HEK293 (cell line): ENCODE data around the gene GLTP.

Experiments
- BCL11A ChIP-seq: fragments of 450-650 bp; formaldehyde crosslinking; IDR thresholded peaks from 2 replicates; pipeline ENCODE4 v1.5.1; 2016; ENCODE audit warnings: low read depth, missing biosample characterization, missing genetic modification characterization
- EGR2 ChIP-seq: fragments of 450-650 bp; formaldehyde crosslinking; IDR thresholded peaks from 2 replicates; pipeline ENCODE4 v1.5.1; 2016; ENCODE audit warnings: low read depth, missing biosample characterization, missing genetic modification characterization
- KLF1 ChIP-seq: fragments of 450-650 bp; formaldehyde crosslinking; IDR thresholded peaks from 2 replicates; pipeline ENCODE4 v1.5.1; 2016; ENCODE audit warnings: missing biosample characterization, missing genetic modification characterization
- KLF16 ChIP-seq: fragments of 450-650 bp; formaldehyde crosslinking; IDR thresholded peaks from 2 replicates; pipeline ENCODE4 v1.5.1; 2017; ENCODE audit warnings: missing biosample characterization, missing genetic modification characterization
- KLF8 ChIP-seq: fragments of 450-650 bp; formaldehyde crosslinking; IDR thresholded peaks from 2 replicates; pipeline ENCODE4 v1.5.1; 2016; ENCODE audit warnings: missing biosample characterization, missing genetic modification characterization
- PATZ1 ChIP-seq: fragments of 450-650 bp; formaldehyde crosslinking; IDR thresholded peaks from 2 replicates; pipeline ENCODE4 v1.5.1; 2016; ENCODE audit warnings: missing biosample characterization, missing genetic modification characterization
- SCRT2 ChIP-seq: fragments of 450-650 bp; formaldehyde crosslinking; IDR thresholded peaks from 2 replicates; pipeline ENCODE4 v1.5.1; 2016; ENCODE audit warnings: missing biosample characterization, missing genetic modification characterization
- SP3 ChIP-seq: fragments of 450-650 bp; formaldehyde crosslinking; IDR thresholded peaks from 2 replicates; pipeline ENCODE4 v1.5.1; 2016; ENCODE audit warnings: missing biosample characterization, missing genetic modification characterization
- SP7 ChIP-seq: fragments of 450-650 bp; formaldehyde crosslinking; IDR thresholded peaks from 2 replicates; pipeline ENCODE4 v1.5.1; 2016; ENCODE audit warnings: missing biosample characterization, missing genetic modification characterization
- YY2 ChIP-seq: fragments of 450-650 bp; formaldehyde crosslinking; IDR thresholded peaks from 2 replicates; pipeline ENCODE4 v1.5.1; 2016; ENCODE audit warnings: missing biosample characterization, missing genetic modification characterization
- ZBTB26 ChIP-seq: fragments of 450-650 bp; formaldehyde crosslinking; optimal IDR thresholded peaks from 2 replicates; pipeline ENCODE3; 2016; ENCODE audit warnings: missing biosample characterization, mild to moderate bottlenecking, missing genetic modification characterization
- ZBTB48 ChIP-seq: fragments of 450-650 bp; formaldehyde crosslinking; IDR thresholded peaks from 2 replicates; pipeline ENCODE4 v1.5.1; 2016; ENCODE audit warnings: missing biosample characterization, missing genetic modification characterization
- ZFHX2 ChIP-seq: fragments of 450-650 bp; formaldehyde crosslinking; conservative IDR thresholded peaks from 2 replicates; pipeline ENCODE4 v1.5.1; 2016; ENCODE audit warnings: missing biosample characterization, missing genetic modification characterization
- ZFP37 ChIP-seq: fragments of 450-650 bp; formaldehyde crosslinking; IDR thresholded peaks from 2 replicates; pipeline ENCODE4 v1.5.1; 2016; ENCODE audit warnings: missing biosample characterization, missing genetic modification characterization
- ZIC2 ChIP-seq: fragments of 450-650 bp; formaldehyde crosslinking; IDR thresholded peaks from 2 replicates; pipeline ENCODE4 v1.5.1; 2016; ENCODE audit warnings: missing biosample characterization, missing genetic modification characterization
- ZNF121 ChIP-seq: fragments of 450-650 bp; formaldehyde crosslinking; IDR thresholded peaks from 2 replicates; pipeline ENCODE4 v1.5.1; 2016; ENCODE audit warnings: missing biosample characterization, missing genetic modification characterization
- ZNF174 ChIP-seq: fragments of 450-650 bp; formaldehyde crosslinking; IDR thresholded peaks from 2 replicates; pipeline ENCODE4 v1.5.0; 2017; ENCODE audit warnings: missing biosample characterization, mild to moderate bottlenecking, missing genetic modification characterization
- ZNF2 ChIP-seq: fragments of 450-650 bp; formaldehyde crosslinking; IDR thresholded peaks from 2 replicates; pipeline ENCODE4 v1.5.1; 2016; ENCODE audit warnings: missing biosample characterization, missing genetic modification characterization
- ZNF223 ChIP-seq: fragments of 450-650 bp; formaldehyde crosslinking; IDR thresholded peaks from 2 replicates; pipeline ENCODE4 v1.5.1; 2016; ENCODE audit warnings: missing biosample characterization, missing genetic modification characterization
- ZNF24 ChIP-seq: fragments of 450-650 bp; formaldehyde crosslinking; IDR thresholded peaks from 2 replicates; pipeline ENCODE4 v1.5.1; 2016; ENCODE audit warnings: missing biosample characterization, missing genetic modification characterization
- ZNF324 ChIP-seq: fragments of 450-650 bp; formaldehyde crosslinking; IDR thresholded peaks from 2 replicates; pipeline ENCODE4 v1.5.1; 2016; ENCODE audit warnings: missing biosample characterization, missing genetic modification characterization
- ZNF341 ChIP-seq: fragments of 450-650 bp; formaldehyde crosslinking; IDR thresholded peaks from 2 replicates; pipeline ENCODE4; 2016; ENCODE audit warnings: low read depth, missing biosample characterization, missing genetic modification characterization
- ZNF433 ChIP-seq: fragments of 450-650 bp; formaldehyde crosslinking; IDR thresholded peaks from 2 replicates; pipeline ENCODE4 v1.5.1; 2016; ENCODE audit warnings: missing biosample characterization, missing genetic modification characterization, low read depth
- ZNF449 ChIP-seq: fragments of 450-650 bp; formaldehyde crosslinking; IDR thresholded peaks from 2 replicates; pipeline ENCODE4 v1.5.1; 2017; ENCODE audit warnings: missing biosample characterization, mild to moderate bottlenecking, missing genetic modification characterization, moderate library complexity
- ZNF529 ChIP-seq: fragments of 450-650 bp; formaldehyde crosslinking; IDR thresholded peaks from 2 replicates; pipeline ENCODE4 v1.5.1; 2017; ENCODE audit warnings: missing genetic modification characterization, missing biosample characterization; ENCODE audit not compliant: insufficient replicate concordance
- ZNF561 ChIP-seq: fragments of 450-650 bp; IDR thresholded peaks from 2 replicates; pipeline ENCODE4 v1.5.1; 2018; ENCODE audit warnings: missing biosample characterization, missing genetic modification characterization, borderline replicate concordance
- ZNF660 ChIP-seq: fragments of 450-650 bp; IDR thresholded peaks from 2 replicates; pipeline ENCODE4 v1.5.1; 2018; ENCODE audit warnings: missing biosample characterization, mild to moderate bottlenecking, missing genetic modification characterization
- ZNF664 ChIP-seq: fragments of 450-650 bp; formaldehyde crosslinking; IDR thresholded peaks from 2 replicates; pipeline ENCODE4 v1.5.1; 2016; ENCODE audit warnings: missing biosample characterization, missing genetic modification characterization
- ZNF704 ChIP-seq: fragments of 450-650 bp; formaldehyde crosslinking; IDR thresholded peaks from 2 replicates; pipeline ENCODE4 v1.5.1; 2016; ENCODE audit warnings: missing biosample characterization, missing genetic modification characterization
- ZNF76 ChIP-seq: fragments of 450-650 bp; formaldehyde crosslinking; IDR thresholded peaks from 2 replicates; pipeline ENCODE4; 2016; ENCODE audit warnings: low read depth, missing biosample characterization, missing genetic modification characterization, borderline replicate concordance
- ZNF777 ChIP-seq: fragments of 450-650 bp; formaldehyde crosslinking; IDR thresholded peaks from 2 replicates; pipeline ENCODE4 v1.5.1; 2017; ENCODE audit warnings: missing biosample characterization, missing genetic modification characterization, borderline replicate concordance
- ZSCAN30 ChIP-seq: fragments of 450-650 bp; IDR thresholded peaks from 2 replicates; pipeline ENCODE4 v1.5.1; 2018; ENCODE audit warnings: missing biosample characterization, mild to moderate bottlenecking, missing genetic modification characterization, moderate library complexity
- ZSCAN5A ChIP-seq: fragments of 450-650 bp; formaldehyde crosslinking; IDR thresholded peaks from 2 replicates; pipeline ENCODE4 v1.5.1; 2016; ENCODE audit warnings: missing biosample characterization, missing genetic modification characterization

The GLTP gene

GRCh38 chr12:109899783-109900751, 19.7 kb upstream of the GLTP start, which contains the start of gene TCHP (continued):
- TF ChIP-seq ZSCAN5A = 0 out of 2 replicates have a peak, but pooled peaks have one; percentile 32
- TF ChIP-seq ZFHX2 (tag by site-specific recombination) = peak; percentile 88
- peak; percentile 88 for TF ChIP-seq ZIC2 (tag by site-specific recombination)
- 0 out of 2 replicates have a peak, but pooled peaks have one; percentile 63 for TF ChIP-seq ZNF24 (tag by site-specific recombination)
- peak; percentile 51 for TF ChIP-seq SCRT2 (tag by site-specific recombination)
- TF ChIP-seq KLF1 (tag by site-specific recombination) = 0 out of 2 replicates have a peak, but pooled peaks have one; percentile 31
- peak; percentile 50 for TF ChIP-seq ZNF2 (tag by site-specific recombination)
- peak; percentile 93; the same call in 1 of the 2 replicates for TF ChIP-seq ZNF561 (tag by site-specific recombination)
- no peak for TF ChIP-seq ZNF529
- peak; percentile 69; the same call in 1 of the 2 replicates for TF ChIP-seq ZNF76 (tag by site-specific recombination)
- TF ChIP-seq ZNF341 (tag by site-specific recombination) = peak; percentile 78
- TF ChIP-seq YY2 (tag by site-specific recombination) = peak; percentile 54
- TF ChIP-seq SP7 (tag by site-specific recombination) = peak; percentile 68
- TF ChIP-seq PATZ1 = peak; percentile 62
- TF ChIP-seq ZSCAN30 = peak; percentile 80; the same call in 1 of the 2 replicates
- peak; percentile 86 for TF ChIP-seq ZBTB48
- peak; percentile 69 for TF ChIP-seq KLF8 (tag by site-specific recombination)
- peak; percentile 14; the same call in 1 of the 2 replicates for TF ChIP-seq SP3 (tag by site-specific recombination)
- no peak for TF ChIP-seq BCL11A (tag by site-specific recombination)
- TF ChIP-seq ZNF174 (tag by site-specific recombination) = no peak
- TF ChIP-seq KLF16 = 0 out of 2 replicates have a peak, but pooled peaks have one; percentile 31
- TF ChIP-seq ZNF324 (tag by site-specific recombination) = no peak
- peak; percentile 65 for TF ChIP-seq ZNF449 (tag by site-specific recombination)
- no peak for TF ChIP-seq ZNF223 (tag by site-specific recombination)
- peak; percentile 88 for TF ChIP-seq ZBTB26 (tag by site-specific recombination)
- TF ChIP-seq ZFP37 (tag by site-specific recombination) = peak; percentile 91
- peak; percentile 85 for TF ChIP-seq ZNF660 (tag by site-specific recombination)
- TF ChIP-seq ZNF433 (tag by site-specific recombination) = no peak
- no peak for TF ChIP-seq ZNF664 (tag by site-specific recombination)
- peak; percentile 87 for TF ChIP-seq ZNF121 (tag by site-specific recombination)
- peak; percentile 72 for TF ChIP-seq EGR2 (tag by site-specific recombination)
- TF ChIP-seq ZNF704 = peak; percentile 77; the same call in 1 of the 2 replicates
- peak; percentile 74; the same call in 1 of the 2 replicates for TF ChIP-seq ZNF777 (tag by site-specific recombination)
